ENCODE results near the gene PLEKHN1.
A peak's percentile ranks its signal among the peaks of the same experiment; 100 is the strongest.

The PLEKHN1 gene

GRCh38 chr1:952603-953002 is 13.7 kb upstream of the PLEKHN1 start:
- no peaks in the 10 kb centered on the region for H3K9me3 ChIP-seq (ENCODE audit: control insufficient read depth in 5 of 5, low read length in 5 of 5)
- no peaks in the 10 kb centered on the region for H3K27me3 ChIP-seq (ENCODE audit: control insufficient read depth in 5 of 5, insufficient read depth in 4 of 5, low read length in 5 of 5)
- H3K9ac ChIP-seq (ENCODE audit: low read length in 5 of 5): no peak overlapping the region
- no peak overlapping the region for H3K27ac ChIP-seq (ENCODE audit: low read depth, low read length)
- H3K4me1 ChIP-seq (ENCODE audit: control insufficient read depth in 5 of 5, insufficient read depth in 5 of 5, low read length in 5 of 5): peaks cover 2 to 7% (median 5%) of the 10 kb centered on the region in 5 donors
- H3K36me3 ChIP-seq (ENCODE audit: control insufficient read depth in 5 of 5, insufficient read depth in 5 of 5, low read length in 5 of 5): peaks cover 0 to 95% (median 92%) of the 10 kb centered on the region in 5 donors
- no peak overlapping the region for H3K4me3 ChIP-seq (ENCODE audit: low read depth in 1 of 5, low read length in 5 of 5)

- Histone ChIP-seq H3K4me1 (ENCODE audit: control insufficient read depth in 5 of 5, insufficient read depth in 5 of 5, low read length in 5 of 5) (peaks cover 5 to 18% (median 16%) of the 10 kb centered on the region in 5 donors), H3K4me3 (ENCODE audit: low read depth in 1 of 5, low read length in 5 of 5) (no peak overlapping the region), H3K27ac (ENCODE audit: low read depth, low read length) (no peak overlapping the region), H3K36me3 (ENCODE audit: control insufficient read depth in 5 of 5, insufficient read depth in 5 of 5, low read length in 5 of 5) (peaks cover 0 to 83% (median 81%) of the 10 kb centered on the region in 5 donors), H3K9ac (ENCODE audit: low read length in 5 of 5) (no peak overlapping the region), H3K9me3 (ENCODE audit: control insufficient read depth in 5 of 5, low read length in 5 of 5) (no peaks in the 10 kb centered on the region), H3K27me3 (ENCODE audit: control insufficient read depth in 5 of 5, insufficient read depth in 4 of 5, low read length in 5 of 5) (no peaks in the 10 kb centered on the region)
Observed at GRCh38 chr1:953524-954320, 12.6 kb upstream of the PLEKHN1 start.

GRCh38 chr1:954927-955326 is 11.4 kb upstream of the PLEKHN1 start:
- Histone ChIP-seq H3K4me3 (ENCODE audit: low read depth in 1 of 5, low read length in 5 of 5) (no peak overlapping the region), H3K9me3 (ENCODE audit: control insufficient read depth in 5 of 5, low read length in 5 of 5) (no peaks in the 10 kb centered on the region), H3K4me1 (ENCODE audit: control insufficient read depth in 5 of 5, insufficient read depth in 5 of 5, low read length in 5 of 5) (peaks cover 5 to 27% (median 23%) of the 10 kb centered on the region in 5 donors), H3K27me3 (ENCODE audit: control insufficient read depth in 5 of 5, insufficient read depth in 4 of 5, low read length in 5 of 5) (no peaks in the 10 kb centered on the region), H3K27ac (ENCODE audit: low read depth, low read length) (no peak overlapping the region), H3K36me3 (ENCODE audit: control insufficient read depth in 5 of 5, insufficient read depth in 5 of 5, low read length in 5 of 5) (peaks cover 0 to 71% (median 69%) of the 10 kb centered on the region in 5 donors), H3K9ac (ENCODE audit: low read length in 5 of 5) (no peak overlapping the region)

GRCh38 chr1:955474-955873 is 10.8 kb upstream of the PLEKHN1 start:
- Histone ChIP-seq H3K9ac (ENCODE audit: low read length in 5 of 5) (no peak overlapping the region), H3K4me1 (ENCODE audit: control insufficient read depth in 5 of 5, insufficient read depth in 5 of 5, low read length in 5 of 5) (peaks cover 5 to 32% (median 27%) of the 10 kb centered on the region in 5 donors), H3K4me3 (ENCODE audit: low read depth in 1 of 5, low read length in 5 of 5) (no peak overlapping the region), H3K9me3 (ENCODE audit: control insufficient read depth in 5 of 5, low read length in 5 of 5) (no peaks in the 10 kb centered on the region), H3K27me3 (ENCODE audit: control insufficient read depth in 5 of 5, insufficient read depth in 4 of 5, low read length in 5 of 5) (no peaks in the 10 kb centered on the region), H3K36me3 (ENCODE audit: control insufficient read depth in 5 of 5, insufficient read depth in 5 of 5, low read length in 5 of 5) (peaks cover 0 to 66% (median 64%) of the 10 kb centered on the region in 5 donors), H3K27ac (ENCODE audit: low read depth, low read length) (no peak overlapping the region)

- Histone ChIP-seq H3K27me3 (ENCODE audit: control insufficient read depth in 5 of 5, insufficient read depth in 4 of 5, low read length in 5 of 5) (no peaks in the 10 kb centered on the region), H3K4me1 (ENCODE audit: control insufficient read depth in 5 of 5, insufficient read depth in 5 of 5, low read length in 5 of 5) (peaks cover 5 to 38% (median 33%) of the 10 kb centered on the region in 5 donors), H3K9ac (ENCODE audit: low read length in 5 of 5) (no peak overlapping the region), H3K4me3 (ENCODE audit: low read depth in 1 of 5, low read length in 5 of 5) (no peak overlapping the region), H3K9me3 (ENCODE audit: control insufficient read depth in 5 of 5, low read length in 5 of 5) (no peaks in the 10 kb centered on the region), H3K36me3 (ENCODE audit: control insufficient read depth in 5 of 5, insufficient read depth in 5 of 5, low read length in 5 of 5) (peaks cover 0 to 54% (median 52%) of the 10 kb centered on the region in 5 donors), H3K27ac (ENCODE audit: low read depth, low read length) (no peak overlapping the region)
Observed at GRCh38 chr1:956636-957035, 9.6 kb upstream of the PLEKHN1 start.

- peaks cover 0 to 46% (median 32%) of the 10 kb centered on the region in 5 donors for H3K36me3 ChIP-seq (ENCODE audit: control insufficient read depth in 5 of 5, insufficient read depth in 5 of 5, low read length in 5 of 5)
Observed at GRCh38 chr1:958823-959730, 7.2 kb upstream of the PLEKHN1 start, which contains the start of gene NOC2L. NOC2L (minus strand) TSS chr1:959256; CDS start chr1:959240, 16 bp downstream.

GRCh38 chr1:959731-960362 is 6.4 kb upstream of the PLEKHN1 start:
- Histone ChIP-seq H3K4me1 (ENCODE audit: control insufficient read depth in 5 of 5, insufficient read depth in 5 of 5, low read length in 5 of 5) (peaks cover 5 to 38% (median 34%) of the 10 kb centered on the region in 5 donors), H3K4me3 (ENCODE audit: low read depth in 1 of 5, low read length in 5 of 5) (peak overlapping the region; percentile 29 to 99 (median 95)), H3K9ac (ENCODE audit: low read length in 5 of 5) (peak overlapping the region in 2 of 5 donors; percentile 64 to 68), H3K36me3 (ENCODE audit: control insufficient read depth in 5 of 5, insufficient read depth in 5 of 5, low read length in 5 of 5) (peaks cover 0 to 40% (median 24%) of the 10 kb centered on the region in 5 donors), H3K27me3 (ENCODE audit: control insufficient read depth in 5 of 5, insufficient read depth in 4 of 5, low read length in 5 of 5) (no peaks in the 10 kb centered on the region), H3K9me3 (ENCODE audit: control insufficient read depth in 5 of 5, low read length in 5 of 5) (no peaks in the 10 kb centered on the region), H3K27ac (ENCODE audit: low read depth, low read length) (no peak overlapping the region)

More at GRCh38 chr1:958823-959730, 7.2 kb upstream of the PLEKHN1 start, which contains the start of gene NOC2L:
- Histone ChIP-seq H3K27ac (ENCODE audit: low read depth, low read length) (peak within 1 kb of the TSS; percentile 23), H3K4me1 (ENCODE audit: control insufficient read depth in 5 of 5, insufficient read depth in 5 of 5, low read length in 5 of 5) (peaks cover 5 to 38% (median 34%) of the 10 kb centered on the region in 5 donors), H3K9ac (ENCODE audit: low read length in 5 of 5) (peak within 1 kb of the TSS; percentile 59 to 95 (median 91)), H3K4me3 (ENCODE audit: low read depth in 1 of 5, low read length in 5 of 5) (peak within 1 kb of the TSS; percentile 94 to 99 (median 97)), H3K9me3 (ENCODE audit: control insufficient read depth in 5 of 5, low read length in 5 of 5) (no peaks in the 10 kb centered on the region), H3K27me3 (ENCODE audit: control insufficient read depth in 5 of 5, insufficient read depth in 4 of 5, low read length in 5 of 5) (no peaks in the 10 kb centered on the region)

- peak within 1 kb of the TSS in 4 of 5 donors; percentile 46 to 68 (median 56) for H3K9ac ChIP-seq (ENCODE audit: low read length in 5 of 5)
- H3K36me3 ChIP-seq (ENCODE audit: control insufficient read depth in 5 of 5, insufficient read depth in 5 of 5, low read length in 5 of 5): peaks cover 0 to 33% (median 17%) of the 10 kb centered on the region in 5 donors
Observed at GRCh38 chr1:960363-961131, 5.7 kb upstream of the PLEKHN1 start, which contains the start of gene KLHL17. KLHL17 (plus strand) TSS chr1:960584; CDS start chr1:960694, 110 bp downstream.

More at GRCh38 chr1:960363-961131, 5.7 kb upstream of the PLEKHN1 start, which contains the start of gene KLHL17:
- Histone ChIP-seq H3K9me3 (ENCODE audit: control insufficient read depth in 5 of 5, low read length in 5 of 5) (no peaks in the 10 kb centered on the region), H3K27ac (ENCODE audit: low read depth, low read length) (no peak within 1 kb of the TSS), H3K27me3 (ENCODE audit: control insufficient read depth in 5 of 5, insufficient read depth in 4 of 5, low read length in 5 of 5) (no peaks in the 10 kb centered on the region), H3K4me3 (ENCODE audit: low read depth in 1 of 5, low read length in 5 of 5) (peak within 1 kb of the TSS; percentile 29 to 99 (median 95)), H3K4me1 (ENCODE audit: control insufficient read depth in 5 of 5, insufficient read depth in 5 of 5, low read length in 5 of 5) (peaks cover 5 to 38% (median 34%) of the 10 kb centered on the region in 5 donors)
